NCI-H1930 (cell line): ENCODE measurements around the gene CLNK.

Source experiments
- DNase-seq, 2 experiments: peaks; one replicate each; lab custom pipeline; 2025; lab: John Stamatoyannopoulos, UW

CLNK gene

DNA sequence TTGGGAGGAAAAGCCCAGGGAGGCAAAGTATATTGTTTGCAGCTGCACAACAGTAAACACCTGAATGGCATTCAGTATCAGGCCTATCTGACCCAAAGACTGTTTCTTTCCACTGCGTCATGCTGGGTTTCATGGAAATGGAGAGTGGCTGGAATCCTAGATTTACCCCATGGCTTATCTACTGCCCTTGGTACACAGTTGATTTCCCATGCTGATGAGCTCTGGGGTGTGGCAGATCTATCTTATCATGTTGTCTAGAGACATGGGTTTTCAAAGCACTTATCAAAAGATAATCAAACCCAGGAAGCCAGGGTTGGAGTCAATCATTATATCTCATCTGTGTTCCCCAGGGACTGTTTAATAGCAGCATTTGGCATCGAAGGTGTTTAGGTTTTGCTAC is 72.1 kb downstream of the CLNK start:
- DNase-seq, result no peak

DNA sequence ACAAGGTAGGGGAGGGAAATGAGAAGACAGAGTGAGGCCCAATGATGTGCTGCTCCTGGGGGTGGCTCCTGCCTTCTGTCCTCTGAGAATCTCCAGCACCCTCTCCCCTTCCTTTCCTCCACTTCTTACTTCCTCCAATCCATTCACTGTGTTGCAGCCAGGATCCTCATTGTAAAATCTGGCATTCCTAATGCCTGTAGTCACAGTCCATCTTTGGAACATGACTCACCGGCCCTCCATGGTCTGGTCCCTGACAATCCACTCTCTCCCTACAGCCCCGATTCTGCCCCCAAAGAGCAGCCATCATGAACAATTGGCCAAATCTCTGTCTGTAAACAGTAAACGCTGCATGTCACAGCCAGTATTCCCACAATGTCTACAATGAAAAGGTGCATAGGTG is 72.9 kb downstream of the CLNK start:
- no peak for DNase-seq

DNA sequence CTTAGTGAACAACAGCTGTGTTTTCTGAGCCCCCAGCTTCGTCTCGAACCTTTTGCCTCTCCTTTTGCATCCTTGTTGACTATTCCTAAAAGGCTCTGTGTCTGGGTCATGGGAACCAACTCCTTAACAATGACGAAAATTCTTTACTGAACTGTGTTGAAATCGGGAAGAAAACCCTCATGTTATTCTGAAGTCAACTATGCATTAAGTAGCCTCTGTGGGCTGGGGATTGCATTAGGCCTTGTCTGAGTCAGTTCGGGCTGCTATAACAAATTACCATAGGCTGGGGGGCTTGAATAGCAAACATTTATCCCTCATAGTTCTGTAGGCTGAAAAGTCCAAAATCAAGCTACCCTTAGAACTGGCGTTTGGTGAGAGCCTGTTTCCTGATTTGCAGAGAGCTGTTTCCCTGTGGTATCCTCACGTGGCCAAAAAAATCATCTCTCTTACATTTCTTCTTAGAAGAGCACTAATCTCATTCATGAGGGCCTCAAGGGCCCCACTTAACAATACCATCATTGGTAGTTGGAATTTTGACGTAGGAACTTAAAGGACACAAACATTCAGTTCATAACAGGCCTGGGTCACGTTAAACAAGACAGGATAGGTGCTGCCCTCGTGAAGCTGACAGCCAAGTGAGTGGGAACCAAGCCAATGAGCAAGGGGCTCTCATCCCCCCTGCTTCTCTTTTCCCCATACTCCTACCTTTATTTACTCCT is 75.9 kb downstream of the CLNK start:
- DNase-seq, result no peak

DNA sequence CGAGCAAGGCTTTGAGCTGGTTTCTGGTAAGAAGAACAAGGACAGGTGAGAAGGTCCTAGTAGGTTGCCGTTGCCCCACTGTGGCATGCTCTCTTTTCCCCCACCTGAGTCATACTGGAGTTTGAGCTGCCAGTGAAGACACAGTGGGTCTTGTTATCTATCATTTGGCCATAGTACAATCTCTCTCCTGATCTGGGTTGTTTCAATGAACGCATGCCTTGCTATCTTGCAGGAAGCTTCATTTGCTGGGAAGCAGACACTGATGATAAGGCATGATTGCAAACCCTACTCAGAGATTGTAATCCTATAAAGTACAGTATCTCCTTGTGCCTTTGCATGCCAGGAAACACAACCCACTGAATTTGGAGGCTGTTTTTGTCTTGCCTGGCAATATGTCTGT is 77.4 kb downstream of the CLNK start:
- no peak for DNase-seq

DNA sequence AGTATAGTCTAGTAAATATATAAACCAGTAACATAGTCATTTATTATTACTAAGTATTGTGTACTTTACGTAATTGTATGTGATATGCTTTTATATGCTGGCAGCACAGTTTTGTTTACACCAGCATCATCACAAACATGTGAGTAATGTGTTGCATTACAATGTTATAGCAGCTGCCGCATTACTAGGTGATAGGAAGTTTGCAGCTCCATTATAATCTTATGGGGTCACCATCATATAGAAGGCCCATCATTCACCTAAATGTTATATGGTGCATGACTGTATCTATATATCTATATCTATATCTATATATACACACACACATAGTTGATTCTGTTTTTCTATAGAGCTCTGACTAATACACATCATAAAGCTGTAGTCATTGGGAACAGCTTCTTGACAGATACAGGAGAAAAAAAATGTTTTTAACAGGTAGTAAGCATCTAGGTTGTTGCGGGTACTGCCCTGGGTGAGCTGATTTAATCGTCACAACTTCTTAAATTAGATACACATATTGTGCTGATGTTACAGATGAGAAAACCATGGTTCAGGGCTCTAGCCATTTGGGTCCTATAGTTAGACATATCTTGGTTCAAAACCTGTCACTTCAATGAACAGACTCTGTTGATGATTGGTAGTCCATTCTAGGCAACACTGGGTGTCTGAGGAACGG is 77.9 kb downstream of the CLNK start:
- no peak for DNase-seq

DNA sequence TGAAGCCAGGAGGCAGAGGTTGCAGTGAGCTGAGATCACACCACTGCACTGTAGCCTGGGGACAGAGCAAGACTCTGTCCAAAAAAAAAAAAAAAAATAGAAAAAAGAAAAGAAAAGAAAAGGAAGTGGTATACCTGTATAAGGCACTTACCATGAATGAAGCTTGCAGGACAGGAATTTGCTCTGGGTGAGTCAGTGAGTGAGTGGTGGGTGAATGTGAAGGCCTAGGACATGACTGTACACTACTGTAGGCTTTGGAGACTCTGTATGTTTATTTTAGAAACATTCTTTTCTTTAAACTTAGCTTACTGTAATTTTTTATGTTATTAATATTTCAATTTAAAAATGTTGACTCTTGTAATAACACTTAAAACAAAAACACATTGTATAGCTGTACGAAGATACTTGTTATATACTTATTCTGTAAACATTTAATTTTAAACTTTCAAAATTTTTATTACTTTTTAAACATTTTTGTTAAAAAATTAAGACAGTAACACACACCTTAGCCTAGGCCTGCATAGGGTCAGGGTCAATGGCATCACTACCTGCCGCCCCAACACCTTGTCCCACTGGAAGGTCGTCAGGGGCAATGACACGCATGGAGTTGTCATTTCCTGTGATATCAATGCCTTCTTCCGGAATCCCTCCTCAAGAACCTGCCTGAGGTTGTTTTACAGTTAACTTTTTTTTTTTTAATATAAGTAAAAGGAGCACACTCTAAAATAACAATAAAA is 78.7 kb downstream of the CLNK start:
- no peak for DNase-seq

DNA sequence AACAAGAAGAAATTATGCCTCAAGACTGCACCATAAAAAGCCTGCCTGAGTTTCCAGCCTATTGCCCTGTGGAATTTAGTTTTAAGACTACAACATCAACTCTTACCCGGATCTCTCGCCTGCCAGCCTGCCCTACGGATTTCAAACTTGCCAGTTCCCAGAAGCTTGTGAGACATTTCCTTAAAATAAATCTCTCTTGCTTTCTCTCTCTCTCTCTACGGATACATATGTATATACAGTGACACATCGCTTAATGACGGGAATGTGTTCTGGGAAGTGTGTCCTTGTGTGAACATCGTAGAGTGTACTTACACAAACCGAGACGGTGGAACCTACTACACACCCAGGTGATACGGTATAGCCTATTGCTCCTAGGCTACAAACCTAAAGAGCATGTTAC is 79.5 kb downstream of the CLNK start:
- no peak for DNase-seq

DNA sequence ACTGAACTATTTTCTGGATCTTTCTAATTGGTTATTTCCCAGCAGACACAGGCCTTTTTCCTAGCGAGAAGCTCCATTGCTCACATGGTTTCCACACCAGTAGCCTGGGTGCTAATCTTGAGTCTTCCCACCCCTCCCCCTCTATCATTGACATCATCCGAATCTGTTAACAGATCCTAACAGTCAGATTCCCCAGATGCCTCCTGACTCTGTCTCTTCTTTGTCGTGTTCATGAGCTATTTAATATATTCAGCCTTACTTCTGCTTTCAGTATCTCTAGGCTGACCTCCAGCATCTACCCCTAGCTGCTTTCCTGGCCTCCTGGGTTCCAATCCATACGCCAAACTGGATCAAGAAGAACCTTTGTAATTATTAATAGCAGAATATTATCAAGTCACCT is 85.0 kb downstream of the CLNK start:
- no peak for DNase-seq

DNA sequence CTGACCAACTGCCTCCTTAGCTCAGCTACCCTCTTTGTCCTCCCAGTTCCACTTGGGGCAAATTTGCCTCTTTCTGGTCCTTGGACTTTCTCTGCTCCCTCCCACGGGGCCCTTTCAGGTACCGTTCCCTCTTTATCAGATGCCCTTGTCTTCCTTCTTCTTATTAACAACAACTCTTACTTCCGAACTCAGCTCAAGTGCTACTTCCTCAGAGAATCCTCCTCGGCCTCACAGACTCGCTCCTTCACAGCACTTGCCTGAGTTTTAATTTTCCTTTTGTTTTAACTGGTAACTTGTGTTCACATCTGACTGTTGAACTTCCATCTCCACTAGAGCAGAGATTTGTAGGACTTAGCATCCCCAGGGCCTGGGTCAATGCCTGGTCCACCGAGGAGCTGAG is 85.7 kb downstream of the CLNK start:
- DNase-seq, result no peak

DNA sequence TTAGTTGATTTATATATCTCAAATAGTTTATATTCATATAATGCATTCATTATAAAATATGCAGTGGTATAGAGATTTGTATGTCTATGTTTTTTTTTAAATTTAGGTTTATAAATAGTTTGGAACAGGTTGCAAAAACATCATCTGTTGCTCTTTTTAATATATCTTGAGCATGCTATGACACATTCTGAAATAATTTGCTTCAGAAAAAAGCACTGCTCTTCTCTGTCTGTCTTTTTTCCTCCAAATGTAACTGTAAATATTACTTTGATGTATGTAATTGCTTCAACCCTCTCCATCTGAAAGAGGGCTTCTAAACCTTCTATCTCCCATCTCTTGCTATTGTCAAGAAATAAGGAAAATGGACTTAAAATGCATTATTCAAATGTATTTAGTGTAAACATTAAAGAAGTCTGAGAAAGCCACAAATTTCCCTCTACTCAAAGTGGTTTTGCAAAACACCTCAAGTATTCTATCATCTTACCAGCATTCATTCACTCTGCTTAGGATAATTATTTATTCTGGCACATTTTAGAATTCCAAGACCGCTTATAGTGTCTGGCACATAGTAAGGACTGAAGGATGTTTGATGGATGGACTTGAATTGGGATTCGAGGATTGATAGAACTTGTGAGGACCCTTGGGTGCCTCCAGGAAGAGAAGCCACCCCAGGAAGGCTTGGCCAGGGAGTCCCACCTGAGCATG is 87.8 kb downstream of the CLNK start:
- no peak for DNase-seq

DNA sequence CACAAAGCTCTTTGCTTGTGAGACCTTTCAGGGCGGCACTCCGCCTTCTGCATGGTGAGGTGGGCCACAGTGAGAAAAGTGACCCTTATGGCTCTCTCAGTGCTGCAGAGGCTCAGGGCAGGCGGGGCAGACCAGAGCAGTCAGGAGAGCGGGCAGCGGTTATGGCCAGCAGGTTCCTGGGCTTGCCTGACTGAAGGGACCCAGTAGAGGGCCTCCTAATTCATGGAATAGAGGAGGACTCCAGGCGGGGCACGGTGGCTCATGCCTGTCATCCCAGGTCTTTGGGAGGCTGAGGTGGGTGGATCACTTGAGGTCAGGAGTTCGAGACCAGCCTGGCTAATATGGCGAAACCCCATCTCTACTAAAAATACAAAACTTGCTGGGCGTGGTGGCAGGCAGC is 91.4 kb downstream of the CLNK start:
- DNase-seq, result no peak

DNA sequence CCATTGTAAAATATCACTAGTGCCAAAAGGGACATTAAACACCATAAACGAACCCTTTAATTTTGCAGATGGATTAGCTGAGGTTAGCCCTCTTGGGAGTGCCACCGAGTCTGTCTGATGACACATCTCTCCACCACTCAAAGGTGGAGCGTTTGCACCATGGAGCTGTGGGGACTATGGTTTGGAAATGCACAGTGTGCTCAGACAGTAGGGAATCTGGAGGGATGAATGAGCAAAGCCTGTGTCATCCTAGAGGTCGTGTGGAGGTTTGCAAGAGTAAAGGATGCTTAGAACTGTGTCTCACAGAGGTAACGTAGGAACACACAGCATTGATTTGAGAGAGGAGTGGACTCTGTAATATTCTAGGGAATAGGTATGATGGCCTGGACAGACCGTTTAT is 93.7 kb downstream of the CLNK start:
- DNase-seq, result no peak

DNA sequence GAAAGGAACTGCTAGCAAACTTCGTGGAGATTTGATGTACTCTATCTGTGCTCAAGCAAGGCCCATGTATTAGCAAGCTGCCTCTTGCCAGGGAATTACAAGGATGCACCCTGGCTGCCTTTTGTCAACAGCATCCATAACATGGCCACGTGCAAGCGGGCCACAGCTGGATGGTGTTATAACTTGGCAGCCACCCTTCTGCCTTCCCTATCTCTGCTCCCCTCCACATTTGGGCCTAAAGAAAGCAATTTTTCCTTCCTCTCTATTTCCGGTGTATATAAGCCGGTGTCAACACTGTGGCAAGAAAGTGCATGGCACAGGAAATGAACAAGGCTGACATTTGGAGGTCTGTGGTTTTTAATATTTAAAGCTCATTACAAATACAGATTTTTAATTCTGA is 94.8 kb downstream of the CLNK start:
- no peak for DNase-seq

DNA sequence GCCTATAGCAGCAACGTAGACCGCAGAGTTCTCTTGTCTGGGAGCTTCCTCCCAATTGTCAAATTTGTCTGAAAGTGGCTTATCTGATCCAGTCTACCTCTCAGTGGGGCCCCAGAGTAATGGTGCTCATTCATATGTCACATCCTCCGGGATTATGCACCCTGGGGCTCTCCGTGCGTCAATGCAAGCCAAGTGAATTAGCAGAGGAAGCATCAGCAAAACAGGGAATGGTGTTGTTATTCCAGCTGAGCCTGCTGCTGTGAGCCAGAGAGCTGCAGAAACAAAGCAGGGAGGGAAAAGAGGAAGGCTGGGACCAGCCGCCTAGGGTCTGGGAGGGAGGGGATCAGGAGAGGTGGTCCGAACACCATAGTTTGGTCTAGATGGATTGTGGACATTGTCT is 95.2 kb downstream of the CLNK start:
- no peak for DNase-seq

DNA sequence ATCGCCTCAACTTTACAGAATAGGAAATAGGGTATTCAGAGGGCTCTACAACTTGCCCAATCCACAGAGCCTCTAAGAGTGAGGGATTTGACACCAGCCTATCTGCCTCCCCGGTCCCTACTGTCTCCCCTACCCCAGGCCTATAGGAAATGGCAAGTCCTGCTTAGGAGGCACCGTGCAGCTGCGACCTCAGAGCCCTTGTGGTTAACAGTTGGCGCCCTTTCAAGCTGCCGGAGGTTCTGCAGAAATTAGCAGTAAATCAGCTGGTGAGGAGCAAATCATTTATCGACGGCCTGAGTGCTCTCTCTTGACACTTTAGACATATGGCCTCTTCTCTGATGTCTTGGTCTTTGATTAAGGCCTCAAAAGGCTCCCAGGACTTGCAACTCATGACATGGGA is 96.9 kb downstream of the CLNK start:
- DNase-seq, result no peak

DNA sequence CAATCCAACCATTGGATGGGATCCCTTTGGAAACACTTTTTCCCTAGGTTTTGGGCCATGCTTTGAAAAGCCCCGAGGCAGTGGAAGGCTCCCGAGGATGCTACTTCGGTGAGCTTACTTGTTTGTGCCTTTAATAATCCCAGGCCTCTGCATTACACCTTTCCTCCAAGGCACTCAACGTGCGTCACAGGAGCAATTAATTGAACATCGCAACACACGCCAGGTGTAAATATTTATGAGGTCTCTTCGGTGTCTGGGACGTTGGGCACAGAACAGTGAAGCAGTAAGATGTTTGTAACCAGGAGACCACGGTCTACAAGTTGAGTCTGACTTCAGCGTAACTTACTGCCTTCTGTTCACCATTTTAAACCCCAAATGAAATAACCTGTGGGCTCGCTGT is 97.3 kb downstream of the CLNK start:
- no peak for DNase-seq

DNA sequence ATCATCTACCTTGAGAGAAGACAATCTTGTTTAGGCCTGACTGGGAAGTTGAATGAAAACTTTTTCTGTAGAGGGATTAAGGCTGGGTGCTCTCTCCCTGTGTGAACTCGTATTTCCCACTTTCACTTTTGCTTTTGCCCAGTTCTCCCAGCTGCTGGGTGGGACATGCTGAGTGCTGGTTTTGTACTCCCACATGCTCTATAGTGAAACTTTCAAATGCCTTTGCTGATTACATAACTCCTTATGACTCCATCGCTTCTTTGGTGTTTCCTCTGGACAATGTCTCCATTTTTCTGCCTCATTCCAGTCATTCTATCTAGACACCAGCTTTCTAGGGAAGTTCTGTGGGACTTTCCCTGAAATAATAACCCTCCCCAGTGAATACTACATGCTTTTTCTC is 100.5 kb downstream of the CLNK start:
- no peak for DNase-seq

DNA sequence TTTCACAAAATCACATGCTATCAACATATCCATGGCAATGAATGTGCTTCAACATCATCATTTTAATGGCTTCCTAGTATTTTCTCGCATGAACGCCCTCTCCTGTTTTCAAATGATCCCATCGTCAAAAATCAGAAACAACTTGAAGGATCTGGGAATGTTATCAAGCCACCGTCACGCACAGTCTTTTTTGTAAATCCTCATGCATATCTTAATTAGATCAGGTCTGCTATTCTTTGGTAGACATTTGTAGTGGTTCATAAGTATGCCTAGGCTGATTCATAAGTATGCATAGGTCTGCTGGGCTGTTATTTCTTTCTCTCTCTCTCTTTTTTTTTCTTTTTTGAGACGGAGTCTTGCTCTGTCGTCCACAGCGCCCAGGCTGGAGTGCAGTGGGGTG is 101.6 kb downstream of the CLNK start:
- no peak for DNase-seq

DNA sequence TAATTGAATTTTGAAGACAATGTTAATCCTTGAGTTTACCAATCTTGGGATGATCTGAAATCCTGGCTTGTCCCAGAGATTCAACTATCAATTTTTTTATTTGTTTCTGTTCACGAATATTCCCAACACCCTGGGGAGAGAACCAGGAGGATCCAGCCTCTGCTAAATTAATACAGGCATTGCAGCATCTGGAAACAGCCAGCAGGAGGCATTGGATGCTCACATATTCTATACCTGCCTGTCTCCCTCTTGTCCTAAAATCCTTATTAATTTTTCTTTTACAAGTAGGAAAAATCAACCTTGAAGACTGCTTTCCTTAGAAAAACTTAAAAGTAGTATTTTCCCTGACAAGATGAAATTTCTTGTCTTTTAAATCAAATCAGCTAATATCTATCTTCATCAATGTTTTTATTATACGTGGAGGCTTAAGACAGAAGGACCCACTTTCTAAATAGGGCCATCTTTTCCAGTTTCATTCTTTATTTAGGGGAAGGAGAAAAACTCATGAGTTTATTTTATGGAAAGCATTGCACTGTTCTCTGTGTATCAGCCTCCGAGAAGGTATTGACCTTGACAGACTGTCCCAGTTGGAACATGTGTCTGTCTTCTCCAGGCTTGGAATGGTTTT is 102.4 kb downstream of the CLNK start:
- DNase-seq, result peak in 1 of 2 experiments; percentile 13

DNA sequence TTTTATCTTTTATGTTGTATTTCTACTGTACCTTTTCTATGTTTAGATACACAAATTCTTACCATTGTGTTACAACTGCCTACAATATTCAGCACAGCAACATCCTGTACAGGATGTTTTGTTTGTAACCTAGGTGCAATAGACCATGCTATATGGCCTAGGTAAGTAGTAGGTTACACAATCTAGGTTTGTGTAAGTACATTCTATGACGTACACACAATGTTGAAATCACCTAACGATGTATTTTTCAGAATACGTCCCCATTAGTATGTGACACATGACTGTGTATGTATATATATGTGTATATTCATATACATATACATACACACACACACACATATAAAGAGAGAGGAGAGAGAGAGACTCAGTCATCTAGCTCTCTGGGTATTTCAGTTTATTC is 103.5 kb downstream of the CLNK start:
- no peak for DNase-seq

DNA sequence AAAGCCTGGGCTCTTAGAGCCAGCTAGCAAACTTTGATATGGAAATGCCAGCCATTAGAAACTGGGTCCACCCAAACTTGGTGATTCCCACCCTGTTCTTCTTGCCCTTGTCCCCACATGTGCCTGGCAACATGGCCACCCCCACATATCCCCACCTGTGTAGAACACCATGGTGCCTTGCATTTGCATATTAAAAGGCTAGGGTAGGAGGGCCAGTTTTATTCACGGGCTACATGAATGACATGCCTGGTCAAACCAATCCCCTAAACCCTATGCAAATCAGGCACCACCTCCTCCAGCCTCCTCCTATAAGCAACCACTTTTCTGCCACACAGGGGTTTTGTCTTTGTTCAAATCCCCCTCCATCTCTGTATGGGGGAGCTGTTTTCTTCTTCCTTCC is 104.9 kb downstream of the CLNK start:
- no peak for DNase-seq
